MM.1S (cell line): ENCODE measurements around the gene TTC27.

Source experiments
- CTCF ChIP-seq: fragments of 300-600 bp; sonication (generic); IDR thresholded peaks from 2 replicates; pipeline ENCODE4 v1.5.1; 2016; ENCODE audit warnings: antibody characterized with exemption, low read length, mixed read lengths
- EZH2 ChIP-seq: fragments of 300-600 bp; sonication (generic); optimal IDR thresholded peaks from 2 replicates; pipeline ENCODE3; 2017; ENCODE audit warnings: low read depth, mild to moderate bottlenecking, antibody characterized with exemption, low read length, mixed read lengths

DNA sequence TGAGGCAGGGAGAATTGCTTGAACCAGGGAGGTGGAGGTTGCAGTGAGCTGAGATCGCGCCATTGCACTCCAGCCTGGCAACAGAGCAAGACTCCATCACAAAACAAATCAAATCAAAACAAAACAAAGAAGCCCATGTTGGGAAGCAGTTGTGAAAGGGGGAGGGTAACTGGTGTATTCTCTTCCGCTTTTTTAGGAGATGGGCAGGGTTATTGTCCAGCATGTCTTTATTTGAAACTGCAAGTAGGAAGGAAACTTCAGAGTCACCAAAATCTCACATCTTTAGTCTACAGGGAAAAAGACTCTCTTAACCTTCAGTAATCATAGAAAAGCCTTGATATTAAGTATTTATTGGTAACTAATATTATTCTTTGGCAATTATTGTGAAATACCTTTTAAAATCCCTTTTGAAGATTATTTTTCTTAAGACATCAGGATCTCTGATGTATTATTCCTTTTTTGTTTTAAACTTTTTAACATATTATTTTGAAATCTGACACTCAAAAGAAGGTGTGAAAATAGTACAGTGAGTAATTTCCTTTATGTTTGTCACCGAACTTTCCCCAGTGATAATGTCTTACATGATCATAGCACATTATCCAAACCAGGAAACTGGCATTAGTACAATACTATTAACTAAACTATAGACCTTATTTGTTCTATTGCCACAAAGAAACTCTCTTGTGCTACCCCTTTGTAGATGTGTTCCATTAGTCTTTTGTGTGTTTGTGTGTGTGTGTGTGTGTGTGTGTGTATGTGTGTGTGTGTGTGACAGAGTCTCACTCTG, 234.6 kb downstream of the TTC27 start:
- TF ChIP-seq CTCF: no peak
- no peak for TF ChIP-seq EZH2
